Measurements from ENCODE around the gene LPCAT4. TPM values are rescaled to one million over a fixed set of nuclear protein-coding genes. Genes with fewer than 3 reads are reported as not detected.

Gene LPCAT4
- total RNA-seq, 2 experiments from 2014 or later: 44.3 to 74.5 TPM

DNA sequence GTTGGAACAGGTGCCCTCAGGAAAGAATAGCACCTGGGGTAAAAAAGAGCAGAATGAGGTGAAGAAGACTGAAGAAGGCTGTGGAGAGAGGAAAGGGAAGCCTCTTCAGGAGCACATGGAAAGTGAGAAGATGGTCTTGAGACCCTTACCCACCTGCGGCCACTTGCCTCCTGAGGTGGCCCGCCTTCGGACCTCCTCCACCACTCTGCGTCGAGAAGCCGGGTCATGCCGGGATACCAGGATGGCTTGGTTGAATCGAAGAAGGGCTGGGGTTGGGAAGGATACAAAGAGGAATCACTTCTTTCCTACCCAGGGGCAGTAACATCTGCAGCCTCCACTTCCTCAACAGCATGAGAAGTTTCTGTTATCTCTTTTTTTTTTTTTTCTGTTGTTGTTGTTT lies 3.0 kb downstream of the LPCAT4 start:
- no peak overlapping the region for H3K27ac ChIP-seq (ENCODE audit: low read depth, low read length, poor library complexity, severe bottlenecking)
- H3K4me1 ChIP-seq (ENCODE audit: insufficient read depth, low read length, poor library complexity, severe bottlenecking): peaks cover 18% of the 10 kb centered on the region
- no peak for TF ChIP-seq EZH2phosphoT487 (IDR thresholded peaks at IDR 0.05; ENCODE audit: borderline replicate concordance, low read depth, low read length)
- TF ChIP-seq, protein P1, sequence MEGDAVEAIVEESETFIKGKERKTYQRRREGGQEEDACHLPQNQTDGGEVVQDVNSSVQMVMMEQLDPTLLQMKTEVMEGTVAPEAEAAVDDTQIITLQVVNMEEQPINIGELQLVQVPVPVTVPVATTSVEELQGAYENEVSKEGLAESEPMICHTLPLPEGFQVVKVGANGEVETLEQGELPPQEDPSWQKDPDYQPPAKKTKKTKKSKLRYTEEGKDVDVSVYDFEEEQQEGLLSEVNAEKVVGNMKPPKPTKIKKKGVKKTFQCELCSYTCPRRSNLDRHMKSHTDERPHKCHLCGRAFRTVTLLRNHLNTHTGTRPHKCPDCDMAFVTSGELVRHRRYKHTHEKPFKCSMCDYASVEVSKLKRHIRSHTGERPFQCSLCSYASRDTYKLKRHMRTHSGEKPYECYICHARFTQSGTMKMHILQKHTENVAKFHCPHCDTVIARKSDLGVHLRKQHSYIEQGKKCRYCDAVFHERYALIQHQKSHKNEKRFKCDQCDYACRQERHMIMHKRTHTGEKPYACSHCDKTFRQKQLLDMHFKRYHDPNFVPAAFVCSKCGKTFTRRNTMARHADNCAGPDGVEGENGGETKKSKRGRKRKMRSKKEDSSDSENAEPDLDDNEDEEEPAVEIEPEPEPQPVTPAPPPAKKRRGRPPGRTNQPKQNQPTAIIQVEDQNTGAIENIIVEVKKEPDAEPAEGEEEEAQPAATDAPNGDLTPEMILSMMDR (conservative IDR thresholded peaks at IDR 0.05; ENCODE audit: low read length): no peak
- ChIA-PET POLR2A (no interaction called here), CTCF (ENCODE audit: unreplicated experiment) (interaction anchor here (0.6 kb wide), 2 partner anchors 135 to 589 kb away, joined by 5 to 7 read pairs; no protein-coding TSS in a partner anchor)
- H3K9me2 ChIP-seq (ENCODE audit: insufficient read depth, low read length): no peaks in the 10 kb centered on the region
- no peak for DNase-seq (ENCODE audit: low spot score)
- peaks cover 49% of the 10 kb centered on the region for H3K36me3 ChIP-seq (ENCODE audit: insufficient read depth, low read length)
- intact Hi-C loops (cut with micrococcal nuclease; ENCODE audit: unreplicated experiment): loop anchor here (10.0 kb wide), 2 partner anchors 149 to 329 kb away; partner anchors contain the start of genes AVEN and KATNBL1
- no peaks in the 10 kb centered on the region for H3K9me3 ChIP-seq (ENCODE audit: low read length)
- no TSS peak for BruUV-seq (replicated peaks)
- no peak overlapping the region for H2AFZ ChIP-seq (ENCODE audit: low read length)
- H3K79me2 ChIP-seq (ENCODE audit: insufficient read depth, low read depth, low read length): peaks cover 13% of the 10 kb centered on the region
- H4K20me1 ChIP-seq (ENCODE audit: insufficient read depth, low read length): 0 out of 2 replicates have a peak, but pooled peaks cover 7% of the 10 kb centered on the region
- no peak overlapping the region for H3K4me3 ChIP-seq (ENCODE audit: low read depth, low read length, poor library complexity, severe bottlenecking)
- H3K4me2 ChIP-seq (ENCODE audit: low read length): no peak overlapping the region

DNA sequence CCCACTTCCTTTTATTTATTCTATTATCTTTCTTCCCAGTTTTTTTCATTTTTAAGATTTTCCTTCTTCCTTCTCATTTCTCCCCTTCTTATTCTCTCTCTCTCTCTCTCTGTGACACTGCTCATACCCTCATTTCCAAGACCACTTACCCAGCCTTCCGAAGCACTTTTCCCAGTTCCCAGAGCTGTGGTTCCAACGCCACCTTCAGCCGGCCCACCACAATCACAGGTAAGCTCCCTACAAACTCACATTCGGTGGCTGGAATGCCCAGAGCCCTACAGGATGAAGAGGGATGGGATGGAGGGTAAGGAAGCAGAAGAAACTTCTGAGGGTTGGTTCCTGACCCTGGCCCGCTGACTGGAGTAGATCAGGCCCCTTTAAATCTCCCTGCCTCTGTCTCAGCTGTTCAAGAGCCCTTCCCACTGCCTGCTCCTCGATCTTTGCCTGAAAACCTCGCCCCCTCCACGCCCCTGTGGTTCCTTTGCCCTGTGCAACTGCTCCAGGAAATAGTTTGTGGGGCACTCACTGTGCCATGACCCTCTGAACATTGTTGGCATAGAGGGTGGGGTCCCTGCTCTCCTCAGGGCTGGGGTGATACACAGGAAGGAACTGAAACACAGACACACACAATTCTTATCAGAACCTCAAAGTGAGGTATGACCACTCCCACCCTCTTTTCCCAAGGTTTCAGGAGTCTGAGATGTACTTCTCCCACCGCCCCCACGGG lies 4.8 kb downstream of the LPCAT4 start:
- CTCF ChIA-PET (ENCODE audit: unreplicated experiment): no interaction called here
- POLR2A ChIA-PET: no interaction called here
- 0 out of 2 replicates have a peak, but pooled peaks cover 7% of the 10 kb centered on the region for H4K20me1 ChIP-seq (ENCODE audit: insufficient read depth, low read length)
- no peak overlapping the region for H3K4me2 ChIP-seq (ENCODE audit: low read length)
- no peak for DNase-seq (ENCODE audit: low spot score)
- no TSS peak for BruUV-seq (replicated peaks)
- intact Hi-C loops (cut with micrococcal nuclease; ENCODE audit: unreplicated experiment): loop anchor here (10.0 kb wide), 2 partner anchors 147 to 327 kb away; partner anchors contain the start of genes AVEN and KATNBL1
- peaks cover 12% of the 10 kb centered on the region for H3K4me1 ChIP-seq (ENCODE audit: insufficient read depth, low read length, poor library complexity, severe bottlenecking)
- peaks cover 13% of the 10 kb centered on the region for H3K79me2 ChIP-seq (ENCODE audit: insufficient read depth, low read depth, low read length)
- H3K36me3 ChIP-seq (ENCODE audit: insufficient read depth, low read length): peaks cover 66% of the 10 kb centered on the region
- H3K9me3 ChIP-seq (ENCODE audit: low read length): no peaks in the 10 kb centered on the region
- no peaks in the 10 kb centered on the region for H3K9me2 ChIP-seq (ENCODE audit: insufficient read depth, low read length)
- no peak overlapping the region for H3K27ac ChIP-seq (ENCODE audit: low read depth, low read length, poor library complexity, severe bottlenecking)
- no peak overlapping the region for H2AFZ ChIP-seq (ENCODE audit: low read length)
- no peak overlapping the region for H3K4me3 ChIP-seq (ENCODE audit: low read depth, low read length, poor library complexity, severe bottlenecking)
- TF ChIP-seq EZH2phosphoT487 (IDR thresholded peaks at IDR 0.05; ENCODE audit: borderline replicate concordance, low read depth, low read length): no peak
- TF ChIP-seq, protein P1 (conservative IDR thresholded peaks at IDR 0.05; ENCODE audit: low read length): no peak

DNA sequence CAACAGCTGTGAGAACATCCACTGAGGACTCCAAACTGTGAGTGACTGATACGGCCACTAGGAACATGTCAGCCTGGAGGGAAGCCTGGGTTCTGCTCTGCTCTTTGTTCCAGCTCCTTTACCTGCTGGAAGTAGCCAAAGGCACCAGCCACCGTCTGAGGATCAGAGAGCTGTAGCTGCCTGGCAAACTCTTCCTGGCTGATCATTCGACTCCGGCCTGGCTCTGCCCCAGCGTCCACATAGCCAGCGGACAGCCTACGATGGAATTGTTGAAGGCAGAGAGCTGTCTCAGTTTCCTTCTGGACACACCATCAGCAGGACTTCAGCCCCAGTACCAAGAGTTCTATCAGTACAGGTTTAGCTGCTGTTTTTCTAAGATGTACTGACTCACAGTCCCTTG lies 5.7 kb downstream of the LPCAT4 start:
- Histone ChIP-seq H2AFZ (ENCODE audit: low read length) (no peak overlapping the region), H3K9me2 (ENCODE audit: insufficient read depth, low read length) (no peaks in the 10 kb centered on the region), H3K36me3 (ENCODE audit: insufficient read depth, low read length) (peaks cover 71% of the 10 kb centered on the region), H3K4me2 (ENCODE audit: low read length) (no peak overlapping the region), H3K79me2 (ENCODE audit: insufficient read depth, low read depth, low read length) (peaks cover 12% of the 10 kb centered on the region), H4K20me1 (ENCODE audit: insufficient read depth, low read length) (0 out of 2 replicates have a peak, but pooled peaks cover 7% of the 10 kb centered on the region), H3K9me3 (ENCODE audit: low read length) (no peaks in the 10 kb centered on the region), H3K4me1 (ENCODE audit: insufficient read depth, low read length, poor library complexity, severe bottlenecking) (peaks cover 12% of the 10 kb centered on the region), H3K27ac (ENCODE audit: low read depth, low read length, poor library complexity, severe bottlenecking) (no peak overlapping the region), H3K4me3 (ENCODE audit: low read depth, low read length, poor library complexity, severe bottlenecking) (no peak overlapping the region)
- no peak for DNase-seq (ENCODE audit: low spot score)
- no TSS peak for BruUV-seq (replicated peaks)
- POLR2A ChIA-PET: no interaction called here
- TF ChIP-seq EZH2phosphoT487 (IDR thresholded peaks at IDR 0.05; ENCODE audit: borderline replicate concordance, low read depth, low read length): no peak
- TF ChIP-seq, protein P1 (conservative IDR thresholded peaks at IDR 0.05; ENCODE audit: low read length): no peak
- CTCF ChIA-PET (ENCODE audit: unreplicated experiment): no interaction called here
- intact Hi-C loops (cut with micrococcal nuclease; ENCODE audit: unreplicated experiment): loop anchor here (10.0 kb wide), 2 partner anchors 146 to 326 kb away; partner anchors contain the start of genes AVEN and KATNBL1

All from OCI-LY7 (cell line).